ENCODE results near the gene HNF1B.

HNF1B gene

DNA sequence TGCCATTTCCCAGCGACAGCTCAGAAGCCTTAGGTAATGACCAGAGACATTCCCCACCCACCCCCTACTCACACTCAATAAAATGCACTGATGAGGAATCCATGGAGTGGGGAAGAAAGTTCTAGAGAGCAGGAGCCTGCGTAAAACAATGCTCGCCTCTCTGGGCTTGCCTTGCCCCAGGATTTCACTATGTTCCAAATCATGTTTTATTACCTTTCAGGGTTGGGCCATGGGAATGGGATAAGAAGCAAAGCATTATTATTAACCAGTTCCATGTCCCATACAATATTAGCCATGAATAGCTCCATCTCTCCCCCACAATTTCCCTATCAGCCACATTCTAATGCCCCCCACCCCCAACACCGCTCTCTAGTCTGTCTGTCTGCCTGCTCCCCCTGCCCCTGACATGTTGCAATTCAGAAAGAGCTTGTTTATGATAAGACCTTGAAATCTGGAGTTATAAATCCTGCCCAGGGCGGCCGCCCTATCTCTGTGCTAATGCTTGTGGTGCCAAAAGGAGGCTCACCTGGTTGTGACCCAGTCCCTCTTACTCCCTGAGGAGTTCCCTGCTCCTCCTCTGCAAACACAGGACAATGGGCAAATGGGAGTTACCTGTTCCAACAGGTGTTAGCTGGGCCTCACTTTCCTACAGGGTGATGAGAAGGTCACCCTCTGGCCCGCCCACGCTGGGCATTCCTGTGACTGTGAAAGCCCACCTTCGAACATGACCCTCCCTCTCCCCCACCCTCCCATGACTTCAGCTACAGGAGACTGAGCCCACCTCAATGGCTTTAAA lies 73.6 kb downstream of the HNF1B start:
- DNase-seq: no peak

DNA sequence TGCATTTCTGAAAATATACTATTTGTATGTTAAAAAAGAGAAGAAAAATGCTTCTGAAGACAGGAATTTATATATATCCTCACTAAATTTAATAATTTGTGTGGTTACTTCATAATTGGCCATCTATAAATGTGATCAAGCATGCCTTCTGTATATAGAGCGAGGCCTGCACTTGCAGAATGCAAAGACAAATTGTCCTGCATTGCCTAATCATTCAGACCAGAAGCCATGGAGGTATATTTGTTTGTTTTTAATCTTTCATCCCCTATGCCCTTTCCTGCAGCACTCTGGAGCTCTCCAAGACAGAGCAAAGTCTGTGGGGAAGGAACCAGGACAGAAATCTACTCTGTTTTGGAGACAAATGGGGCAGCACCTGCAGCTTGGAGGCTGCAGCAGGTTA lies 77.8 kb downstream of the HNF1B start:
- no peak for DNase-seq

- no peak for DNase-seq
Measured at GRCh38 chr17:37664214-37664613, 80.6 kb downstream of the HNF1B start.

- no peak for DNase-seq
Measured at GRCh38 chr17:37662353-37662752, 82.5 kb downstream of the HNF1B start.

- no peak for DNase-seq
Measured at GRCh38 chr17:37661400-37662014, 83.4 kb downstream of the HNF1B start.

DNA sequence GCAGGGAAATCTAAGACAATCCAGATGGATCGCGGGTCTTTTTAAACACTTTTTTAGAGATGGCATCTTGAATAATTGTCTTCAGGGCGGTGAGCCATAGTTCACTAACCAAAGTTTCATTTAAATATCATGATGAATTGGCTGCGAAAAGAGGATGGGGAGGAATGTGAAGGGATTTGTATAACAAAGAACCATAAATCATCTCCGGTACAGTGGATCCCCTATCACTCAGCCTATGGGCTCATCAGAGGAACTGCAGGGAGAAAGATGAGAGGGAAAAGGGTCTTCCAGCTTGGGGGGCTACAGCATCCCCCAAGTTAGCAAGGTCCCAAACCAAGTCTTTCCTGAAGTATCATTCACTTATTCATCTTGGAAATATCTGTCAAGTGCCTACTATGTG lies 84.9 kb downstream of the HNF1B start:
- DNase-seq: no peak

- DNase-seq: no peak
Measured at GRCh38 chr17:37657202-37657601, 87.7 kb downstream of the HNF1B start.

GRCh38 chr17:37651849-37652248 lies 93.0 kb downstream of the HNF1B start:
- no peak for DNase-seq

DNA sequence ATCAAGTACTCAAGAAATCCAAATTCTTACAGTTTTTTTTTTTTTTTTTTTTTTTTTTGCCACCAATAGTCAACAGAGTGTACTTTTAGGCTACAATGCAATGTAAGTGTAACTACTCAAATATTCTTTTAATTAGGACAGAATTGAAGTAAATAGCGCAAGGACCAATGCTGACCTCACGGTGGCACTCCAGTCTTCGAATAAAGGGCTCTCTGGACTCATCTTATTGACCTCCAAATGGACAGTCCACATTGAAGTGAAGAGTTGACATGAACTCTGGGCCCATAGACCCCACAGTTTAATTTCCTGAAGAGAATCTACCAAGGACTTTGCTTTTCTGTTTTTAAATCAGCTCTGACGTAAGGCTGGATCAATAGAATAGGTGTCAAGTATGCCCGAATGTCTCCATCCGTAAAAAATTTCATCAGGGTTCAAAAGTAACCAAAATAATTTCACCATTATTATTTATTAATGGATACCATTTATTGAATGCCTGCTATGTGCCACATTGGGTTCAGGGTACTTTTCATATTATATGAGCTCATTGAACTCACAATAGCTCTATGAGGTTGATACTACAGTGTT lies 94.3 kb downstream of the HNF1B start:
- peak; percentile 42 to 52 (median 48) for DNase-seq

DNA sequence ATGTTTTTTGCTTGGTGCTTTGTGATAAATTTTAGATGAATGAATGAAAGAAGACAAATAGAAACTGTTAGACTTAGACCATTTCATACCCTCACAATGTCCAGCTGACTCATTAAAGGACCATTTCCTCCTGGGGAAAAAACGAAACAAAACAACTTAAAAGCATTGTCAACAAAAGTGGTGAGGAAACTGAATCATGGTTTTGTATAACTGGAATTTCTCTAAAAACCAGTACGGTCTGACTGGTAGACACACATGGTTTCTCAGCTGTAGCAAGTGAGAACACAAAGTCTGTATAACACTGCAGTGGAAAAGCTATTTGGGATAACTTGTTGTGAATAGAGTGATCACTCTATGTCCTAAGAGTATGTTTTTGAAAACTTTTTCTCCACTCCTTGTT lies 96.3 kb downstream of the HNF1B start:
- DNase-seq: peak in 2 of 4 experiments; percentile 30 to 39

DNA sequence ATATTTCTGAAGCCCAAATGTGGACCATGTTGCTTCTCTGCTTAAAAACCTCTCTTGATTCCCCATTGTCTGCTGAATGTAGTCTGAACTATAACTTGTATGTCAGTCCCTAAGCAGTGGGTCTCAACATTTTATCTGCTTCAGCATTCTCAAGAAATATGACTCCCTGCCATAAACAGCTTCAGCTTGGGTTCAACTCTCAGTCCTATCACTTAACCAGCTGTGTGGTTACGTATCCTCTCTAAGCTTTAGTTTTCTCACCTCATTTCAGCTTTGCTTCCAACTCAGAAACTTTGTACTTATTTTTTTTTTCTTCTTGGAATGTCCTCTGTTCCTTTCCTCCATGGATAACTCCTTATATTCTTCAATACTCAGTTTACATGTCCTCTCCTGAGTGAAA lies 97.0 kb downstream of the HNF1B start:
- DNase-seq: no peak

DNA sequence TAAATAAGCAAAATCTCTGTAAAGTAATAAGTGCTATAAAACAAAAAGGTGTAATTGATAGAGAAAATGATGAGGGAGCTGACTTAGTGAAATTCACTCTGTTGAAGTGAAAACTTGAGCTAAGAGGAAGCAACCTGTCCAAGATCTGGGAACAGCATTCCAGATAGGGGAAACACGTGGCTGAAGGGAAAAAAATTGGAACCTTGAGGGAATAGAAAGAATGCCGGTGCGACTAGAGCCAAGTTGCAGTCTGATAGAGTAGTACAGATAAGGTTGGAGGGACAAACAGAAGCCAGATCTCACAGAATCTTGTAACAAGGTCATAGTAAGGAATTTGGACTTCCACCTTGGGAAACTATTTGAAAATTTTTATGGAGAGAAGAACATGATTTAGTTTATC lies 101.0 kb downstream of the HNF1B start:
- DNase-seq: no peak

GRCh38 chr17:37643118-37643766 lies 101.6 kb downstream of the HNF1B start, which contains the start of gene DDX52:
Gene DDX52 (minus strand): TSS chr17:37643446. CDS start chr17:37643420, 26 bp downstream.
- DNase-seq: peak; percentile 93 to 97 (median 96)

DNA sequence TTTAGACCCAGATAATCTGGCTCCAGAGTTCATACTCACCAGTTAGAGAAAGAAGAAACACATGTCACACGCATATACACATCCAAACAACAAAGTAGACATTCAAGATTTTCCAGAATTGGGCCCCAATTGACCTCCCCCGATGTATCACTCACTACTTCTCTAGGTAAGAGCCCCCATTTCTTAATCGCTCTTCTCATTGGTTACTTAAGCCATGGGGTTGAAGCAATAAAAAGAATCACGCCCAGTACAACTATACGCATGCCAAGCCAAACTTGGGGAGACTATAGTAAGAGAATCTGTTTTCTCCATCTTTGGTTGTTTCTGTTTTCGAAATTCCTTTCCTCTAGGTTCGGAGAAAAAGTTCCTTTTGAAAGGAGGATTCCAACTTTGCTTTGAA lies 102.2 kb downstream of the HNF1B start:
- peak in 3 of 4 experiments; percentile 23 to 43 (median 27) for DNase-seq

GRCh38 chr17:37640015-37640414 lies 104.8 kb downstream of the HNF1B start:
- DNase-seq: no peak

DNA sequence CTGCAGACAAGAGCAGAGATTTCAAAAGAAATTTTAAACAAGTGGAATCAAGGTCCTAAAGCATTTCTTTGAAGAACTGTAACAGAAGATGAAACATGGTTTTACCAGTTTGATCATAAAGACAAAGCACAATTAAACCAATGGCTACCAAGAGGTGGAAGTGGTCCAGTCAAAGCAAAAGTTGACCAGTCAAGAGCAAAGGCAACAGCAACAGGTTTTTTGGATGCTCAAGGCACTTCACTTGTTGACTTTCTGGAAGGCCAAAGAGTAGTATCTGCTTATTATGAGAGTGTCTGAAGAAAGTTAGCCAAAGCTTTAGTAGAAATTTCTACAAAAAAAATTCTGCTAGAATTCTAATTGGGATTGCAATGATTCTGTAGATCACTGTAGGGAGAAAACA lies 106.9 kb downstream of the HNF1B start:
- no peak for DNase-seq

Data from suppressor macrophage (primary cell).